A549 (cell line): Measurements from ENCODE around the gene TRIM38.

Source experiments
- JUN ChIP-seq, 2 experiments: fragments of >200 bp; sonication (Bioruptor Twin); formaldehyde crosslinking; IDR thresholded peaks; 2 replicates in 1 of 2; 3 replicates in 1 of 2; pipeline ENCODE4 v1.6.1; 2016 to 2017
- POLR2A ChIP-seq: IDR thresholded peaks from 2 replicates; pipeline ENCODE4 v1.6.1; 2012; ENCODE audit warnings: mild to moderate bottlenecking, low read length

DNA sequence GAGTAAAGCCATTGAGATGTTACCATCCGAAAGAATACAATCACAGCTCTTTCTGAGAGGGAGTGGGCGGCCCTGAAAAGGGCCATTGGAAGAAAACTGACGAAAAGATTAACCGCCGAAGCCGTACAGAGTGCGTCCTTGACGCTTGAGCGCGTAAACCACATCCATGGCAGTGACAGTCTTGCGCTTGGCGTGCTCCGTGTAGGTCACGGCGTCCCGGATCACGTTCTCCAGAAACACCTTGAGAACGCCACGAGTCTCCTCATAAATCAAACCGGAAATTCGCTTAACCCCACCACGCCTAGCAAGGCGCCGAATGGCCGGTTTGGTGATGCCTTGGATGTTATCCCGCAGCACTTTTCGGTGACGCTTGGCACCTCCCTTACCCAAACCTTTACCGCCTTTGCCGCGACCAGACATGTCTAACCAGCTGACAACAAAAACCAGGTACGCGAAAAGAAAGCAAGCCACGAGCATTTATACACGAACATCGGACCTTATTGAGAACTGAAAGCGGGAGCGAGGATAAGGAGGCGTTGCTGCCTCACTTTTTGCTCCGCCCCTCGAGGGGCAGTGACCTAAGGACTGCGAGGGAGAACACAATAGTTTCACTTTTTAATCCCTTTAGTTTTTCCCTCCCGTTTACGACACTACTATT is 64.4 kb downstream of the TRIM38 start:
- TF ChIP-seq JUN (IDR thresholded peaks at IDR 0.05) (peak; percentile 100), POLR2A (peak; percentile 97)
